IMR-90 (cell line): ENCODE measurements around the gene TNS3. TPM values are rescaled to one million over a fixed set of nuclear protein-coding genes. Genes with fewer than 3 reads are reported as not detected.

Experiments
- ATAC-seq: fragments of 200-7000 bp; cut with Tn5 transposase; 2 replicates; pipeline ENCODE4 v1.9.1; 2020; ENCODE audit warnings: low read depth, mild to moderate bottlenecking, moderate library complexity
- BruUV-seq: library from RNA; stranded (reverse); fragments of 400-500 nt; replicated peaks from 2 replicates; lab custom pipeline; 2021; lab: Mats Ljungman, UMichigan
- CTCF ChIA-PET: fragments of 300-600 bp; formaldehyde crosslinking; extraction: SDS; loops from one replicate; lab custom pipeline; 2021; ENCODE audit warnings: antibody characterized with exemption; lab: Yijun Ruan, JAX
- POLR2A ChIA-PET: fragments of 300-600 bp; sonication (Branson Sonifier 250); formaldehyde crosslinking; loops from one replicate; lab custom pipeline; 2022; ENCODE audit warnings: antibody characterized with exemption; ENCODE audit not compliant: unreplicated experiment; lab: Charles Lee
- DNase-seq: peaks from one replicate; pipeline ENCODE4 v3.0.0; 2013
- H2AFZ ChIP-seq: replicated peaks from 2 replicates; pipeline ENCODE3; 2013; ENCODE audit warnings: low read length, mild to moderate bottlenecking; ENCODE audit not compliant: poor library complexity
- H2AK5ac ChIP-seq: 2 replicates; pipeline ENCODE4 v1.6.1; 2013; ENCODE audit warnings: low read depth, low read length, inconsistent platforms
- H2AK9ac ChIP-seq: replicated peaks from 2 replicates; pipeline ENCODE3; 2013; ENCODE audit warnings: mild to moderate bottlenecking, low read depth, low read length, moderate library complexity; ENCODE audit not compliant: poor library complexity
- H2BK120ac ChIP-seq: 2 replicates; pipeline ENCODE4 v1.6.1; 2013; ENCODE audit warnings: low read depth, low read length, inconsistent platforms
- H2BK15ac ChIP-seq: 3 replicates; pipeline ENCODE4 v1.6.1; 2013; ENCODE audit warnings: low read depth, low read length, inconsistent platforms
- H2BK20ac ChIP-seq: 2 replicates; pipeline ENCODE4 v1.6.1; 2013; ENCODE audit warnings: low read depth, mild to moderate bottlenecking, inconsistent platforms, low read length, moderate library complexity
- H2BK5ac ChIP-seq: 2 replicates; pipeline ENCODE4 v1.6.1; 2013; ENCODE audit warnings: mild to moderate bottlenecking, low read depth, low read length, inconsistent platforms; ENCODE audit not compliant: poor library complexity, severe bottlenecking
- H3K14ac ChIP-seq: replicated peaks from 2 replicates; pipeline ENCODE4 v1.6.1; 2013; ENCODE audit warnings: low read depth, low read length, inconsistent platforms
- H3K18ac ChIP-seq: 2 replicates; pipeline ENCODE4 v1.6.1; 2013; ENCODE audit warnings: low read depth, low read length, control low read depth
- H3K23ac ChIP-seq: 2 replicates; pipeline ENCODE4 v1.6.1; 2013; ENCODE audit warnings: low read depth, low read length, inconsistent platforms
- H3K27ac ChIP-seq: 2 replicates; pipeline ENCODE4 v1.5.1; 2013; ENCODE audit warnings: mild to moderate bottlenecking, control low read depth, low read length; ENCODE audit not compliant: insufficient read depth
- H3K27me3 ChIP-seq: 2 replicates; pipeline ENCODE4 v1.6.1; 2013; ENCODE audit warnings: low read length; ENCODE audit not compliant: control insufficient read depth, insufficient read depth
- H3K36me3 ChIP-seq: 2 replicates; pipeline ENCODE4 v1.6.1; 2013; ENCODE audit warnings: low read length, mixed read lengths; ENCODE audit not compliant: control insufficient read depth, insufficient read depth
- H3K4ac ChIP-seq: 2 replicates; pipeline ENCODE4 v1.6.1; 2013; ENCODE audit warnings: low read depth, low read length, inconsistent platforms
- H3K4me1 ChIP-seq: 2 replicates; pipeline ENCODE4 v1.6.1; 2013; ENCODE audit warnings: low read length, mixed read lengths; ENCODE audit not compliant: control insufficient read depth, insufficient read depth
- H3K4me2 ChIP-seq: 2 replicates; pipeline ENCODE4 v1.6.1; 2013; ENCODE audit warnings: low read depth, mild to moderate bottlenecking, control low read depth, low read length, moderate library complexity
- H3K4me3 ChIP-seq: 2 replicates; pipeline ENCODE4 v1.5.1; 2013; ENCODE audit warnings: low read depth, mild to moderate bottlenecking, control low read depth, low read length, moderate library complexity; ENCODE audit not compliant: insufficient read depth
- H3K56ac ChIP-seq: 2 replicates; pipeline ENCODE4 v1.6.1; 2013; ENCODE audit warnings: low read length, inconsistent platforms; ENCODE audit not compliant: insufficient read depth; ENCODE audit errors: extremely low read depth
- H3K79me1 ChIP-seq, 2 experiments: 2 replicates each; pipeline ENCODE4 v1.6.1; 2013; ENCODE audit warnings: low read length in 2 of 2, inconsistent platforms in 1 of 2, low read depth in 1 of 2
- H3K9ac ChIP-seq: 2 replicates; pipeline ENCODE4 v1.6.1; 2013; ENCODE audit warnings: low read depth, low read length, control low read depth
- H3K9me1 ChIP-seq: 2 replicates; pipeline ENCODE4 v1.6.1; 2013; ENCODE audit warnings: low read length, inconsistent platforms; ENCODE audit not compliant: insufficient read depth
- H3K9me3 ChIP-seq: 2 replicates; pipeline ENCODE4 v1.6.1; 2013; ENCODE audit warnings: low read length; ENCODE audit not compliant: control insufficient read depth, insufficient read depth
- H4K20me1 ChIP-seq: 2 replicates; pipeline ENCODE4 v1.6.1; 2013; ENCODE audit warnings: low read length, inconsistent platforms; ENCODE audit not compliant: insufficient read depth
- H4K5ac ChIP-seq: 2 replicates; pipeline ENCODE4 v1.6.1; 2013; ENCODE audit warnings: mild to moderate bottlenecking, low read depth, low read length, control low read depth
- H4K8ac ChIP-seq, 2 experiments: 2 replicates each; pipeline ENCODE4 v1.6.1; 2013; ENCODE audit warnings: low read depth in 2 of 2, low read length in 2 of 2, control low read depth in 1 of 2, inconsistent platforms in 1 of 2
- H4K91ac ChIP-seq: 2 replicates; pipeline ENCODE4 v1.6.1; 2013; ENCODE audit warnings: low read depth, low read length, inconsistent platforms; ENCODE audit not compliant: insufficient read depth
- CEBPB ChIP-seq: IDR thresholded peaks from 2 replicates; pipeline ENCODE4 v1.6.1; 2012; ENCODE audit warnings: low read depth, low read length, improper control_type of control experiment
- CHD1 ChIP-seq: IDR thresholded peaks from 2 replicates; pipeline ENCODE4 v1.6.1; 2012; ENCODE audit warnings: low read depth, low read length, improper control_type of control experiment
- CTCF ChIP-seq: conservative IDR thresholded peaks from 2 replicates; pipeline ENCODE4 v1.5.1; 2012; ENCODE audit warnings: mild to moderate bottlenecking, low read depth, low read length, improper control_type of control experiment
- ELK1 ChIP-seq: fragments of 150-350 bp; IDR thresholded peaks from 2 replicates; pipeline ENCODE4 v1.6.1; 2016; ENCODE audit warnings: low read depth, mild to moderate bottlenecking, low read length, moderate library complexity, borderline replicate concordance
- FOS ChIP-seq: fragments of 150-350 bp; IDR thresholded peaks from 2 replicates; pipeline ENCODE4 v1.6.1; 2016; ENCODE audit warnings: low read depth, low read length
- MAFK ChIP-seq: IDR thresholded peaks from 2 replicates; pipeline ENCODE4 v1.6.1; 2012; ENCODE audit warnings: low read depth, low read length, improper control_type of control experiment
- MXI1 ChIP-seq: IDR thresholded peaks from 2 replicates; pipeline ENCODE4 v1.6.1; 2012; ENCODE audit warnings: low read depth, mild to moderate bottlenecking, low read length, moderate library complexity, borderline replicate concordance
- NFE2L2 ChIP-seq: fragments of 150-350 bp; IDR thresholded peaks from 2 replicates; pipeline ENCODE4 v1.6.1; 2016; ENCODE audit warnings: low read depth, mild to moderate bottlenecking, low read length
- RAD21 ChIP-seq: IDR thresholded peaks from 2 replicates; pipeline ENCODE4 v1.6.1; 2012; ENCODE audit warnings: low read length, improper control_type of control experiment
- RCOR1 ChIP-seq: IDR thresholded peaks from 2 replicates; pipeline ENCODE4 v1.6.1; 2012; ENCODE audit warnings: mild to moderate bottlenecking, low read length, improper control_type of control experiment; ENCODE audit not compliant: insufficient replicate concordance
- RFX5 ChIP-seq: IDR thresholded peaks from 2 replicates; pipeline ENCODE4 v1.8.0; 2012; ENCODE audit warnings: low read depth, mild to moderate bottlenecking, low read length, moderate library complexity
- SMC3 ChIP-seq: fragments of 150-350 bp; IDR thresholded peaks from 2 replicates; pipeline ENCODE4 v1.6.1; 2016; ENCODE audit warnings: low read depth, mild to moderate bottlenecking, antibody characterized with exemption, low read length, moderate library complexity
- USF2 ChIP-seq: fragments of 150-350 bp; IDR thresholded peaks from 2 replicates; pipeline ENCODE4 v1.6.1; 2017; ENCODE audit warnings: mild to moderate bottlenecking, antibody characterized with exemption, low read length, low read depth
- WGBS, 2 experiments: methylation state at CpG; one replicate each; pipeline versions ENCODE4 v1.1.5 to v1.1.7; 2013; ENCODE audit warnings: missing lambda C conversion rate in 2 of 2; ENCODE audit not compliant: insufficient read length in 1 of 2; ENCODE audit errors: extremely low coverage in 2 of 2; 5-methylcytosine and 5-hydroxymethylcytosine counted together
- dilution Hi-C: fragments of 300-500 bp; cut with HindIII; formaldehyde crosslinking; loops from one replicate; pipeline ENCODE4 v1.14.3; 2018; ENCODE audit warnings: low sequenced_read_pairs; ENCODE audit not compliant: unreplicated experiment
- in situ Hi-C: fragments of 300-500 bp; cut with MboI; formaldehyde crosslinking; loops from 3 replicates; pipeline ENCODE4 v1.14.3; 2019; ENCODE audit warnings: low sequenced_read_pairs, inconsistent platforms, mixed read lengths
- intact Hi-C: fragments of 100-400 bp; cut with micrococcal nuclease; formaldehyde crosslinking; loops from 2 replicates; pipeline ENCODE4 v1.10.0; 2022
- polyA plus RNA-seq, 3 experiments: library from polyadenylated mRNA; depleted of rRNA; stranded (reverse); fragments of >200 nt; gene quantifications; 2 replicates each; pipeline ENCODE4 v1.2.3, GENCODE V29; 2012; ENCODE audit warnings: low replicate concordance in 1 of 3
- total RNA-seq: library from RNA; depleted of rRNA; stranded (reverse); fragments of >200 nt; gene quantifications from 2 replicates; pipeline ENCODE4 v1.2.3, GENCODE V29; 2012

Gene TNS3
- total and polyA plus RNA-seq, 2 of the 4 experiments (the other 2 are of a cell fraction) = 64.3 to 79.2 TPM

GRCh38 chr7:47297120-47297519 lies 284.8 kb downstream of the TNS3 start:
- H3K14ac ChIP-seq = no peak overlapping the region
- POLR2A ChIA-PET = no interaction called here
- intact Hi-C loops (no loop called here), in situ Hi-C loops (no loop called here), dilution Hi-C loops (no loop called here)
- peaks cover 47% of the 10 kb centered on the region for H3K36me3 ChIP-seq
- H4K8ac ChIP-seq = no peak overlapping the region
- H4K5ac ChIP-seq = no peak overlapping the region
- DNase-seq (no peak), ATAC-seq (no peak)
- H3K27me3 ChIP-seq = no peaks in the 10 kb centered on the region
- no peak overlapping the region for H3K4ac ChIP-seq
- no peak overlapping the region for H2BK5ac ChIP-seq
- peaks cover 19% of the 10 kb centered on the region for H3K4me1 ChIP-seq
- H2BK20ac ChIP-seq = no peak overlapping the region
- peaks cover 31 to 73% of the 10 kb centered on the region in 2 experiments for H3K79me1 ChIP-seq
- no peak overlapping the region for H2BK15ac ChIP-seq
- CTCF ChIA-PET = no interaction called here
- WGBS, 2 experiments = no CpG with 5 or more reads among the region's 8 CpGs
- no peak overlapping the region for H2BK120ac ChIP-seq
- no peak overlapping the region for H3K18ac ChIP-seq
- no peak overlapping the region for H2AK9ac ChIP-seq
- H3K27ac ChIP-seq = no peak overlapping the region
- TF ChIP-seq CTCF = no peak
- TF ChIP-seq CEBPB = no peak
- no peak for TF ChIP-seq ELK1
- no peak for TF ChIP-seq RCOR1
- TF ChIP-seq NFE2L2 = no peak
- TF ChIP-seq CHD1 = no peak
- no peak for TF ChIP-seq RFX5
- no peak for TF ChIP-seq USF2
- TF ChIP-seq MAFK = no peak
- no peak for TF ChIP-seq SMC3
- TF ChIP-seq RAD21 = no peak
- no peak for TF ChIP-seq MXI1
- TF ChIP-seq FOS = no peak
- no peak overlapping the region for H3K4me2 ChIP-seq
- no peak overlapping the region for H2AK5ac ChIP-seq
- peaks cover 3% of the 10 kb centered on the region for H4K20me1 ChIP-seq
- no peak overlapping the region for H4K91ac ChIP-seq
- BruUV-seq = no TSS peak
- no peaks in the 10 kb centered on the region for H3K9me3 ChIP-seq
- H3K9me1 ChIP-seq = peaks cover 18% of the 10 kb centered on the region
- H3K56ac ChIP-seq = no peak overlapping the region
- H3K4me3 ChIP-seq = no peak overlapping the region
- no peak overlapping the region for H3K9ac ChIP-seq
- H2AFZ ChIP-seq = no peak overlapping the region
- H3K23ac ChIP-seq = no peak overlapping the region
